H9 (cell line): ENCODE results near the gene PCDH9. TPM values are rescaled to one million over a fixed set of nuclear protein-coding genes. Genes with fewer than 3 reads are reported as not detected.
A peak's percentile ranks its signal among the peaks of the same experiment; 100 is the strongest.

ENCODE experiments used
- DNase-seq: peaks from one replicate; pipeline ENCODE4 v3.0.0-alpha.2; 2017
- H2AFZ ChIP-seq: one replicate; pipeline ENCODE4 v1.6.1; 2013; ENCODE audit warnings: mild to moderate bottlenecking, low read length, control low read depth, moderate library complexity
- H2AK5ac ChIP-seq: 2 replicates; pipeline ENCODE4 v1.6.1; 2013; ENCODE audit warnings: low read length, control low read depth, mixed read lengths; ENCODE audit not compliant: insufficient read length
- H2BK120ac ChIP-seq: one replicate; pipeline ENCODE4 v1.6.1; 2013; ENCODE audit warnings: low read depth, mild to moderate bottlenecking, low read length, control low read depth, inconsistent platforms; ENCODE audit not compliant: poor library complexity, severe bottlenecking
- H2BK12ac ChIP-seq: 2 replicates; pipeline ENCODE4 v1.6.1; 2013; ENCODE audit warnings: low read length, control low read depth, mixed read lengths, low read depth; ENCODE audit not compliant: insufficient read length
- H2BK15ac ChIP-seq: 2 replicates; pipeline ENCODE4 v1.6.1; 2013; ENCODE audit warnings: low read depth, low read length, control low read depth
- H2BK20ac ChIP-seq: one replicate; pipeline ENCODE4 v1.6.1; 2013; ENCODE audit warnings: low read depth, mild to moderate bottlenecking, low read length, control low read depth, inconsistent platforms; ENCODE audit not compliant: poor library complexity, severe bottlenecking
- H2BK5ac ChIP-seq: 2 replicates; pipeline ENCODE4 v1.6.1; 2013; ENCODE audit warnings: low read length, control low read depth, mixed read lengths; ENCODE audit not compliant: insufficient read length
- H3K14ac ChIP-seq: 2 replicates; pipeline ENCODE4 v1.6.1; 2013; ENCODE audit warnings: low read length, control low read depth; ENCODE audit not compliant: insufficient read depth
- H3K18ac ChIP-seq: 2 replicates; pipeline ENCODE4 v1.6.1; 2013; ENCODE audit warnings: low read depth, mild to moderate bottlenecking, mixed read lengths, low read length, control low read depth; ENCODE audit not compliant: insufficient read length
- H3K23ac ChIP-seq: 2 replicates; pipeline ENCODE4 v1.6.1; 2013; ENCODE audit warnings: low read length, control low read depth, mixed read lengths, low read depth; ENCODE audit not compliant: insufficient read length
- H3K23me2 ChIP-seq: 2 replicates; pipeline ENCODE4 v1.6.1; 2013; ENCODE audit warnings: low read depth, mild to moderate bottlenecking, mixed read lengths, low read length, control low read depth; ENCODE audit not compliant: insufficient read length, poor library complexity, severe bottlenecking
- H3K27ac ChIP-seq: 2 replicates; pipeline ENCODE4 v1.5.1; 2013; ENCODE audit warnings: low read length, control low read depth, mixed read lengths, low read depth; ENCODE audit not compliant: insufficient read length
- H3K27me3 ChIP-seq: 2 replicates; pipeline ENCODE4 v1.6.1; 2013; ENCODE audit warnings: low read length, control low read depth, inconsistent platforms; ENCODE audit not compliant: insufficient read depth
- H3K4ac ChIP-seq: 2 replicates; pipeline ENCODE4 v1.6.1; 2013; ENCODE audit warnings: low read depth, mild to moderate bottlenecking, control low read depth, inconsistent platforms, low read length, moderate library complexity
- H3K4me1 ChIP-seq: 2 replicates; pipeline ENCODE4 v1.6.1; 2013; ENCODE audit warnings: low read length, control low read depth, inconsistent platforms; ENCODE audit not compliant: insufficient read depth
- H3K4me2 ChIP-seq: 2 replicates; pipeline ENCODE4 v1.6.1; 2013; ENCODE audit warnings: low read length, control low read depth, mixed read lengths; ENCODE audit not compliant: insufficient read length, insufficient read depth
- H3K56ac ChIP-seq: 2 replicates; pipeline ENCODE4 v1.6.1; 2013; ENCODE audit warnings: low read depth, mild to moderate bottlenecking, mixed read lengths, low read length, control low read depth; ENCODE audit not compliant: insufficient read length
- H3K79me1 ChIP-seq: 2 replicates; pipeline ENCODE4 v1.6.1; 2013; ENCODE audit warnings: low read depth, mild to moderate bottlenecking, moderate library complexity, low read length, control low read depth, inconsistent platforms; ENCODE audit not compliant: insufficient read depth, poor library complexity, severe bottlenecking
- H3K79me2 ChIP-seq: 2 replicates; pipeline ENCODE4 v1.6.1; 2013; ENCODE audit warnings: low read length, control low read depth, inconsistent platforms; ENCODE audit not compliant: insufficient read depth
- H3K9ac ChIP-seq: 2 replicates; pipeline ENCODE4 v1.6.1; 2013; ENCODE audit warnings: low read length, control low read depth, mixed read lengths; ENCODE audit not compliant: insufficient read length; ENCODE audit errors: extremely low read depth
- H3K9me3 ChIP-seq: one replicate; pipeline ENCODE4 v1.6.1; 2013; ENCODE audit warnings: low read depth, low read length, inconsistent platforms; ENCODE audit not compliant: control insufficient read depth
- H3T11ph ChIP-seq: one replicate; pipeline ENCODE4 v1.6.1; 2013; ENCODE audit warnings: mild to moderate bottlenecking, low read length, control low read depth, inconsistent platforms
- H4K20me1 ChIP-seq: one replicate; pipeline ENCODE4 v1.6.1; 2013; ENCODE audit not compliant: control insufficient read depth, insufficient read length, insufficient read depth
- H4K5ac ChIP-seq: 2 replicates; pipeline ENCODE4 v1.6.1; 2013; ENCODE audit warnings: low read depth, mild to moderate bottlenecking, mixed read lengths, low read length, control low read depth; ENCODE audit not compliant: insufficient read length
- H4K8ac ChIP-seq: replicated peaks from 2 replicates; pipeline ENCODE4 v1.6.1; 2013; ENCODE audit warnings: low read length, control low read depth, mixed read lengths, low read depth; ENCODE audit not compliant: insufficient read length
- H4K91ac ChIP-seq: 2 replicates; pipeline ENCODE4 v1.6.1; 2013; ENCODE audit warnings: low read depth, mild to moderate bottlenecking, moderate library complexity, mixed read lengths, low read length, control low read depth; ENCODE audit not compliant: insufficient read length
- H3K27ac Mint-ChIP-seq, 3 experiments: 2 replicates in 2 of 3; 3 replicates in 1 of 3; pipeline ENCODE4 v1.8.0; 2020 to 2021; ENCODE audit warnings: mixed read lengths in 3 of 3, mild to moderate bottlenecking in 1 of 3, moderate library complexity in 1 of 3
- H3K27me3 Mint-ChIP-seq: 2 replicates; pipeline ENCODE4 v1.8.0; 2021; ENCODE audit warnings: low read depth, mild to moderate bottlenecking, moderate library complexity, mixed read lengths
- H3K36me3 Mint-ChIP-seq, 3 experiments: 2 replicates in 2 of 3; 3 replicates in 1 of 3; pipeline ENCODE4 v1.8.0; 2020 to 2021; ENCODE audit warnings: low read depth in 3 of 3, mixed read lengths in 3 of 3; ENCODE audit not compliant: insufficient read depth in 1 of 3
- H3K4me1 Mint-ChIP-seq, 2 experiments: 2 replicates each; pipeline ENCODE4 v1.8.0; 2020; ENCODE audit warnings: mixed read lengths in 2 of 2
- H3K4me3 Mint-ChIP-seq, 2 experiments: 2 replicates in 1 of 2; 3 replicates in 1 of 2; pipeline ENCODE4 v1.8.0; 2020 to 2021; ENCODE audit warnings: mild to moderate bottlenecking in 2 of 2, mixed read lengths in 2 of 2, moderate library complexity in 1 of 2
- H3K9me3 Mint-ChIP-seq, 2 experiments: 2 replicates in 1 of 2; 3 replicates in 1 of 2; pipeline ENCODE4 v1.8.0; 2020; ENCODE audit warnings: mild to moderate bottlenecking in 2 of 2, mixed read lengths in 2 of 2, moderate library complexity in 1 of 2
- total RNA-seq: library from RNA; stranded (reverse); gene quantifications from 2 replicates; pipeline ENCODE4 v1.2.1, GENCODE V29; 2021
- TF ChIP-seq, protein P1 (sequence below): fragments of 200-600 bp; sonication (generic); conservative IDR thresholded peaks from 3 replicates; pipeline ENCODE4 v1.8.0; 2021; ENCODE audit warnings: antibody characterized with exemption, mild to moderate bottlenecking

Gene PCDH9
- total RNA-seq, 1 experiment from 2014 or later, result 0.11 TPM

DNA sequence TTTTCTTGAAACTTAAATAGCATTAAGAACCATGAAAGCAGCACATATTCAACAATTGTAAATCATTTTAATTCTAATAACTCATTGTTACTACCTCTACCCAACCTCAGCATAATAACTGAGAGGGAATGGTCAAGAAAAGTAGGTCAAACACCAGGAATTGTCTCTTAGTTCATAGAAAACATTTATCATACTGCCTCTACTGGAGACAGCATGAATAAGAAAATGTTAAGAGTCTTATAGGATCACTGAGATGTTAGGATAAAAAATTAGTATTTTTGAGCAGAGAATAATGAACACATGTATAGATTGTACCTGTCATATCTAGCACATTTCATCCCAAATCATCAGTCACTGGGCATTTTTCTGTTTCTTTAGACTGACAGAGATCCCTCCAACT lies 515.3 kb downstream of the PCDH9 start:
- Histone ChIP-seq H2AK5ac (no peak overlapping the region), H3K79me1 (no peaks in the 10 kb centered on the region), H3K79me2 (no peaks in the 10 kb centered on the region), H2AFZ (no peak overlapping the region), H3K4me2 (no peak overlapping the region), H2BK120ac (no peak overlapping the region), H3K4me1 (no peaks in the 10 kb centered on the region), H4K8ac (no peak overlapping the region), H3K27ac (no peak overlapping the region), H3K23me2 (no peaks in the 10 kb centered on the region), H2BK20ac (no peak overlapping the region), H3K14ac (no peak overlapping the region), H4K91ac (no peak overlapping the region), H3K9ac (no peak overlapping the region), H2BK12ac (no peak overlapping the region), H2BK15ac (no peak overlapping the region), H3K23ac (no peak overlapping the region), H3K4ac (no peak overlapping the region), H3T11ph (no peak overlapping the region), H4K5ac (no peak overlapping the region), H3K18ac (no peak overlapping the region), H4K20me1 (no peaks in the 10 kb centered on the region), H3K56ac (no peak overlapping the region), H3K27me3 (no peaks in the 10 kb centered on the region), H2BK5ac (no peak overlapping the region), H3K9me3 (no peaks in the 10 kb centered on the region)
- no peaks in the 10 kb centered on the region for H3K36me3 Mint-ChIP-seq
- DNase-seq, result no peak
- H3K27ac Mint-ChIP-seq, result no peak overlapping the region
- no peaks in the 10 kb centered on the region for H3K27me3 Mint-ChIP-seq
- TF ChIP-seq, protein P1, sequence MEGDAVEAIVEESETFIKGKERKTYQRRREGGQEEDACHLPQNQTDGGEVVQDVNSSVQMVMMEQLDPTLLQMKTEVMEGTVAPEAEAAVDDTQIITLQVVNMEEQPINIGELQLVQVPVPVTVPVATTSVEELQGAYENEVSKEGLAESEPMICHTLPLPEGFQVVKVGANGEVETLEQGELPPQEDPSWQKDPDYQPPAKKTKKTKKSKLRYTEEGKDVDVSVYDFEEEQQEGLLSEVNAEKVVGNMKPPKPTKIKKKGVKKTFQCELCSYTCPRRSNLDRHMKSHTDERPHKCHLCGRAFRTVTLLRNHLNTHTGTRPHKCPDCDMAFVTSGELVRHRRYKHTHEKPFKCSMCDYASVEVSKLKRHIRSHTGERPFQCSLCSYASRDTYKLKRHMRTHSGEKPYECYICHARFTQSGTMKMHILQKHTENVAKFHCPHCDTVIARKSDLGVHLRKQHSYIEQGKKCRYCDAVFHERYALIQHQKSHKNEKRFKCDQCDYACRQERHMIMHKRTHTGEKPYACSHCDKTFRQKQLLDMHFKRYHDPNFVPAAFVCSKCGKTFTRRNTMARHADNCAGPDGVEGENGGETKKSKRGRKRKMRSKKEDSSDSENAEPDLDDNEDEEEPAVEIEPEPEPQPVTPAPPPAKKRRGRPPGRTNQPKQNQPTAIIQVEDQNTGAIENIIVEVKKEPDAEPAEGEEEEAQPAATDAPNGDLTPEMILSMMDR, result peak; percentile 41; the same call in 2 of the 3 replicates
- no peaks in the 10 kb centered on the region for H3K9me3 Mint-ChIP-seq
- no peak overlapping the region for H3K4me3 Mint-ChIP-seq
- H3K4me1 Mint-ChIP-seq, result no peaks in the 10 kb centered on the region
